Measurements from ENCODE around the gene BSND.

DNA sequence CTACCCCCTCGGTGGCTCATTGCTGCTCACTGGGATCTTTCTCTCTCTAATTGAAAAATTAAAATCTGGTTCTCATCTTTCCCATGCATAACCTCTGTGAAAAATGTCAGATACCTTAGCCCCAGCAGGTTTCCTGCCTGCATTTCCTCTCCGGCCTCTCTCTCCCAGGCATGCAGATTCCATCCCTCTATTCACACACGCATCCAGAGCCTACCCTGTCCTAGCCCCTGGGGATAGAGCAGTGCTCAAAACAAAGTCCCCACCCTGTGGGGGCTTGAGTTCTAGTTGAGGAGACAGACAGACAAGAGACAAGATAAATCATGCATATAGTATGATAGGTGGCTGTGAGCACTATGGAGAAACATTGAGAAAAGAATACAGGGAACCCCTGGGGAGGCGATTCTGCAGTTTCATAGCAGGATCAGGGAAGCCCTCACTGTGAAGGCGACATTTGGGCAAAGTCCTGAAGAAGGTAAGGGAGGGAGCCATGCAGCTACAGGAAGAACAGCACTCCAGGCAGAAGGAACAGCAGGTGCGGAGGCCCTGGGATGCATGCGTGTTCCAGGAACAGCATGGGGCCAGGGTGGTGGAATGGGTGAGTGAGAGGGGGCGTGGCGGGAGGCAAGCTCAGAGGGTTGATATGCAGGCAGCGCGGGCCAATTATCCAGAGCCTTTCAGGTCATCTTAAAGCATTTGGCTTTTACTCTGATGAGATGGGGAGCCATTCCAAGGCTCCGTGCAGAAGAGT lies 3.5 kb upstream of the BSND start:
- TF ChIP-seq ZNF138 (CRISPR knock-in tag; conservative IDR thresholded peaks at IDR 0.05) (no peak), CTCF (IDR thresholded peaks at IDR 0.05) (no peak), ELF4 (CRISPR knock-in tag; IDR thresholded peaks at IDR 0.05; ENCODE audit: low read depth) (no peak)
